HEK293 (cell line): ENCODE results near the gene RASA3.

Experiments
- CTCF ChIA-PET: fragments of 350-600 bp; formaldehyde crosslinking; extraction: SDS; loops from one replicate; lab custom pipeline; 2021; ENCODE audit warnings: antibody characterized with exemption; lab: Yijun Ruan, JAX
- POLR2A ChIA-PET: fragments of 300-600 bp; formaldehyde crosslinking; extraction: SDS; loops from one replicate; lab custom pipeline; 2020; ENCODE audit warnings: antibody characterized with exemption, inconsistent platforms; lab: Yijun Ruan, JAX
- H3K27ac ChIP-seq: fragments of 200-500 bp; sonication (Bioruptor generic); 2 replicates; pipeline ENCODE4 v1.5.1; 2014; ENCODE audit warnings: low read depth, low read length, control low read depth, inconsistent platforms; ENCODE audit errors: extremely low read depth
- H3K36me3 ChIP-seq, 2 experiments: fragments of 200-500 bp in 1 of 2; sonication (Bioruptor generic) in 1 of 2; 1 replicate in 1 of 2; 2 replicates in 1 of 2; pipeline ENCODE4 v1.5.1; 2014 to 2017; ENCODE audit warnings: inconsistent platforms in 2 of 2, low read length in 2 of 2; ENCODE audit not compliant: control insufficient read depth in 2 of 2, insufficient read depth in 1 of 2
- H3K4me1 ChIP-seq: fragments of 200-500 bp; sonication (Bioruptor generic); 2 replicates; pipeline ENCODE4 v1.5.1; 2014; ENCODE audit warnings: mild to moderate bottlenecking, low read length, inconsistent platforms; ENCODE audit not compliant: control insufficient read depth, insufficient read depth
- H3K4me3 ChIP-seq: 2 replicates; pipeline ENCODE4 v1.5.1; 2011; ENCODE audit warnings: low read depth, mild to moderate bottlenecking, control low read depth, low read length, moderate library complexity
- H3K9me3 ChIP-seq: fragments of 200-500 bp; sonication (Bioruptor generic); 2 replicates; pipeline ENCODE4 v1.5.1; 2014; ENCODE audit warnings: low read depth, low read length, inconsistent platforms; ENCODE audit not compliant: control insufficient read depth, insufficient read depth
- GFI1B ChIP-seq: fragments of 450-650 bp; formaldehyde crosslinking; IDR thresholded peaks from 2 replicates; pipeline ENCODE4 v1.5.1; 2016; ENCODE audit warnings: missing biosample characterization, missing genetic modification characterization
- GLIS2 ChIP-seq: fragments of 450-650 bp; formaldehyde crosslinking; IDR thresholded peaks from 2 replicates; pipeline ENCODE4 v1.5.1; 2016; ENCODE audit warnings: missing biosample characterization, missing genetic modification characterization
- KLF8 ChIP-seq: fragments of 450-650 bp; formaldehyde crosslinking; IDR thresholded peaks from 2 replicates; pipeline ENCODE4 v1.5.1; 2016; ENCODE audit warnings: missing biosample characterization, missing genetic modification characterization
- KLF9 ChIP-seq: fragments of 450-650 bp; formaldehyde crosslinking; IDR thresholded peaks from 2 replicates; pipeline ENCODE4 v1.5.1; 2016; ENCODE audit warnings: missing biosample characterization, missing genetic modification characterization, low read depth
- PBX3 ChIP-seq: sonication (generic); formaldehyde crosslinking; IDR thresholded peaks from 2 replicates; pipeline ENCODE4 v1.8.1; 2022; ENCODE audit warnings: mild to moderate bottlenecking, moderate library complexity, missing genetic modification reagents
- SCRT1 ChIP-seq: fragments of 450-650 bp; formaldehyde crosslinking; IDR thresholded peaks from 2 replicates; pipeline ENCODE4 v1.5.1; 2016; ENCODE audit warnings: missing biosample characterization, missing genetic modification characterization, borderline replicate concordance
- YY1 ChIP-seq: fragments of 450-650 bp; formaldehyde crosslinking; IDR thresholded peaks from 2 replicates; pipeline ENCODE4 v1.5.1; 2018; ENCODE audit warnings: missing biosample characterization, missing genetic modification characterization
- ZBTB6 ChIP-seq: fragments of 450-650 bp; formaldehyde crosslinking; IDR thresholded peaks from 2 replicates; pipeline ENCODE4 v1.5.1; 2017; ENCODE audit warnings: missing biosample characterization, missing genetic modification characterization
- ZEB2 ChIP-seq: fragments of 450-650 bp; formaldehyde crosslinking; IDR thresholded peaks from 2 replicates; pipeline ENCODE4 v1.5.1; 2016; ENCODE audit warnings: missing biosample characterization, missing genetic modification characterization
- ZFP3 ChIP-seq: fragments of 450-650 bp; formaldehyde crosslinking; IDR thresholded peaks from 2 replicates; pipeline ENCODE4 v1.5.1; 2016; ENCODE audit warnings: low read depth, missing biosample characterization, missing genetic modification characterization
- ZNF132 ChIP-seq: fragments of 450-650 bp; formaldehyde crosslinking; IDR thresholded peaks from 2 replicates; pipeline ENCODE4 v1.5.1; 2017; ENCODE audit warnings: missing biosample characterization, missing genetic modification characterization, borderline replicate concordance
- ZNF2 ChIP-seq: fragments of 450-650 bp; formaldehyde crosslinking; IDR thresholded peaks from 2 replicates; pipeline ENCODE4 v1.5.1; 2016; ENCODE audit warnings: missing biosample characterization, missing genetic modification characterization
- ZNF341 ChIP-seq: fragments of 450-650 bp; formaldehyde crosslinking; IDR thresholded peaks from 2 replicates; pipeline ENCODE4; 2016; ENCODE audit warnings: low read depth, missing biosample characterization, missing genetic modification characterization
- ZNF433 ChIP-seq: fragments of 450-650 bp; formaldehyde crosslinking; IDR thresholded peaks from 2 replicates; pipeline ENCODE4 v1.5.1; 2016; ENCODE audit warnings: missing biosample characterization, missing genetic modification characterization, low read depth
- ZNF48 ChIP-seq: fragments of 450-650 bp; formaldehyde crosslinking; IDR thresholded peaks from 2 replicates; pipeline ENCODE4 v1.5.1; 2016; ENCODE audit warnings: missing biosample characterization, missing genetic modification characterization
- ZNF548 ChIP-seq: fragments of 450-650 bp; formaldehyde crosslinking; IDR thresholded peaks from 2 replicates; pipeline ENCODE4 v1.5.1; 2016; ENCODE audit warnings: missing biosample characterization, missing genetic modification characterization
- ZNF596 ChIP-seq: fragments of 450-650 bp; IDR thresholded peaks from 2 replicates; pipeline ENCODE4 v1.5.0; 2018; ENCODE audit warnings: missing biosample characterization, mild to moderate bottlenecking, missing genetic modification characterization, moderate library complexity
- ZNF747 ChIP-seq: fragments of 450-650 bp; formaldehyde crosslinking; IDR thresholded peaks from 2 replicates; pipeline ENCODE4 v1.5.1; 2016; ENCODE audit warnings: missing biosample characterization, missing genetic modification characterization
- ZSCAN5A ChIP-seq: fragments of 450-650 bp; formaldehyde crosslinking; IDR thresholded peaks from 2 replicates; pipeline ENCODE4 v1.5.1; 2016; ENCODE audit warnings: missing biosample characterization, missing genetic modification characterization
- TF ChIP-seq, protein P1 (sequence below): fragments of 450-650 bp; formaldehyde crosslinking; IDR thresholded peaks from 2 replicates; pipeline ENCODE4 v1.5.1; 2017; ENCODE audit warnings: missing biosample characterization, missing genetic modification characterization
- TF ChIP-seq, protein P2 (sequence below): fragments of 450-650 bp; formaldehyde crosslinking; IDR thresholded peaks from 2 replicates; pipeline ENCODE4 v1.5.1; 2016; ENCODE audit warnings: missing biosample characterization, missing genetic modification characterization
- TF ChIP-seq, protein P3 (sequence below): fragments of 450-650 bp; formaldehyde crosslinking; IDR thresholded peaks from 2 replicates; pipeline ENCODE4 v1.5.1; 2016; ENCODE audit warnings: missing biosample characterization, missing genetic modification characterization
- TF ChIP-seq, protein P4 (sequence below): fragments of 450-650 bp; formaldehyde crosslinking; IDR thresholded peaks from 2 replicates; pipeline ENCODE4 v1.5.1; 2017; ENCODE audit warnings: missing biosample characterization, mild to moderate bottlenecking, missing genetic modification characterization, moderate library complexity

RASA3 gene

GRCh38 chr13:114077099-114077932 lies 55.1 kb downstream of the RASA3 start (continued):
- TF ChIP-seq, protein P1, sequence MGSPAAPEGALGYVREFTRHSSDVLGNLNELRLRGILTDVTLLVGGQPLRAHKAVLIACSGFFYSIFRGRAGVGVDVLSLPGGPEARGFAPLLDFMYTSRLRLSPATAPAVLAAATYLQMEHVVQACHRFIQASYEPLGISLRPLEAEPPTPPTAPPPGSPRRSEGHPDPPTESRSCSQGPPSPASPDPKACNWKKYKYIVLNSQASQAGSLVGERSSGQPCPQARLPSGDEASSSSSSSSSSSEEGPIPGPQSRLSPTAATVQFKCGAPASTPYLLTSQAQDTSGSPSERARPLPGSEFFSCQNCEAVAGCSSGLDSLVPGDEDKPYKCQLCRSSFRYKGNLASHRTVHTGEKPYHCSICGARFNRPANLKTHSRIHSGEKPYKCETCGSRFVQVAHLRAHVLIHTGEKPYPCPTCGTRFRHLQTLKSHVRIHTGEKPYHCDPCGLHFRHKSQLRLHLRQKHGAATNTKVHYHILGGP (tag by site-specific recombination): no peak
- TF ChIP-seq ZNF548 (tag by site-specific recombination) (no peak), GFI1B (no peak), PBX3 (CRISPR knock-in tag) (no peak)

DNA sequence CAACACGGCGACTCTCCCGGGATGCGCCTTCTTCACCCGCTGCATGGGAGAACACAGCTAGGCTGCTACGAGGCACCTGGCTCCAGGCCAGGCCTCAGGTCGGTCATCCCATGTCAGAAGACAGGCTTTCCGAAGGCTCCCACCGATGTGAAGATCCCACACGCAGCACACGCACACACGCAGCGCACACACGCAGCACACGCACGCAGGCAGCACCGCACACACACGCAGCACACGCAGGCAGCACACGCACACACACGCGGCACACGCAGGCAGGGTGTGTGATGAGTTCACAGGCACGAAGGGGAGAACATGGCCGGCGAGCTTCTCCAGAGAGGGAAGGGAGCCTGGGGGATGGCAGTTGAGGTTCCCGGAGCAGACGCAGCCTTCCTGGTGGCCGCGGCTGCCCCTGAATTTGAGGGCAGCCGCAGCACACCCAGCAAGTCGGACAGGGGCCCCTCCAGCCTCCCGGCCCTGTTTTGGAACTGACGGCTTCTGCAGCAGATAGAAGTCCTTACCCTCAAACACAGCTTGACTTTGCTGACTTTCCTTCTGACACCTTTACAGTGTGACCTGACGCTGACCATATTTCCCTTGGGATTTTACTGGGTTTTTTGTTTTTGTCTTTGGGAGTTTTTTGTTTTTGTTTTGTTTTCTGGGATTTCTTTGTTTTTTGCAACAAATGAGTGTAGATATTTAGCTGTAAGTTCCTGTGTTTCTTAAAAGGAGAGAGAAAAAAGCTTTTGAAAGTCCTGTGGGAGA lies 55.9 kb downstream of the RASA3 start:
- TF ChIP-seq, protein P2, sequence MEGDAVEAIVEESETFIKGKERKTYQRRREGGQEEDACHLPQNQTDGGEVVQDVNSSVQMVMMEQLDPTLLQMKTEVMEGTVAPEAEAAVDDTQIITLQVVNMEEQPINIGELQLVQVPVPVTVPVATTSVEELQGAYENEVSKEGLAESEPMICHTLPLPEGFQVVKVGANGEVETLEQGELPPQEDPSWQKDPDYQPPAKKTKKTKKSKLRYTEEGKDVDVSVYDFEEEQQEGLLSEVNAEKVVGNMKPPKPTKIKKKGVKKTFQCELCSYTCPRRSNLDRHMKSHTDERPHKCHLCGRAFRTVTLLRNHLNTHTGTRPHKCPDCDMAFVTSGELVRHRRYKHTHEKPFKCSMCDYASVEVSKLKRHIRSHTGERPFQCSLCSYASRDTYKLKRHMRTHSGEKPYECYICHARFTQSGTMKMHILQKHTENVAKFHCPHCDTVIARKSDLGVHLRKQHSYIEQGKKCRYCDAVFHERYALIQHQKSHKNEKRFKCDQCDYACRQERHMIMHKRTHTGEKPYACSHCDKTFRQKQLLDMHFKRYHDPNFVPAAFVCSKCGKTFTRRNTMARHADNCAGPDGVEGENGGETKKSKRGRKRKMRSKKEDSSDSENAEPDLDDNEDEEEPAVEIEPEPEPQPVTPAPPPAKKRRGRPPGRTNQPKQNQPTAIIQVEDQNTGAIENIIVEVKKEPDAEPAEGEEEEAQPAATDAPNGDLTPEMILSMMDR (tag by site-specific recombination): no peak
- TF ChIP-seq YY1 (tag by site-specific recombination) (no peak), KLF8 (tag by site-specific recombination) (no peak), ZSCAN5A (tag by site-specific recombination) (no peak), KLF9 (tag by site-specific recombination) (no peak), GLIS2 (tag by site-specific recombination) (no peak), ZNF48 (tag by site-specific recombination) (no peak), ZNF596 (tag by site-specific recombination) (no peak), ZNF747 (tag by site-specific recombination) (no peak), ZEB2 (tag by site-specific recombination) (no peak), ZNF341 (tag by site-specific recombination) (no peak), ZNF2 (no peak), SCRT1 (tag by site-specific recombination) (no peak), ZBTB6 (no peak), ZNF132 (no peak), ZNF433 (tag by site-specific recombination) (no peak), ZFP3 (tag by site-specific recombination) (no peak)
- TF ChIP-seq, protein P3, sequence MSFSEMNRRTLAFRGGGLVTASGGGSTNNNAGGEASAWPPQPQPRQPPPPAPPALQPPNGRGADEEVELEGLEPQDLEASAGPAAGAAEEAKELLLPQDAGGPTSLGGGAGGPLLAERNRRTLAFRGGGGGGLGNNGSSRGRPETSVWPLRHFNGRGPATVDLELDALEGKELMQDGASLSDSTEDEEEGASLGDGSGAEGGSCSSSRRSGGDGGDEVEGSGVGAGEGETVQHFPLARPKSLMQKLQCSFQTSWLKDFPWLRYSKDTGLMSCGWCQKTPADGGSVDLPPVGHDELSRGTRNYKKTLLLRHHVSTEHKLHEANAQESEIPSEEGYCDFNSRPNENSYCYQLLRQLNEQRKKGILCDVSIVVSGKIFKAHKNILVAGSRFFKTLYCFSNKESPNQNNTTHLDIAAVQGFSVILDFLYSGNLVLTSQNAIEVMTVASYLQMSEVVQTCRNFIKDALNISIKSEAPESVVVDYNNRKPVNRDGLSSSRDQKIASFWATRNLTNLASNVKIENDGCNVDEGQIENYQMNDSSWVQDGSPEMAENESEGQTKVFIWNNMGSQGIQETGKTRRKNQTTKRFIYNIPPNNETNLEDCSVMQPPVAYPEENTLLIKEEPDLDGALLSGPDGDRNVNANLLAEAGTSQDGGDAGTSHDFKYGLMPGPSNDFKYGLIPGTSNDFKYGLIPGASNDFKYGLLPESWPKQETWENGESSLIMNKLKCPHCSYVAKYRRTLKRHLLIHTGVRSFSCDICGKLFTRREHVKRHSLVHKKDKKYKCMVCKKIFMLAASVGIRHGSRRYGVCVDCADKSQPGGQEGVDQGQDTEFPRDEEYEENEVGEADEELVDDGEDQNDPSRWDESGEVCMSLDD (tag by site-specific recombination): no peak
- TF ChIP-seq, protein P4, sequence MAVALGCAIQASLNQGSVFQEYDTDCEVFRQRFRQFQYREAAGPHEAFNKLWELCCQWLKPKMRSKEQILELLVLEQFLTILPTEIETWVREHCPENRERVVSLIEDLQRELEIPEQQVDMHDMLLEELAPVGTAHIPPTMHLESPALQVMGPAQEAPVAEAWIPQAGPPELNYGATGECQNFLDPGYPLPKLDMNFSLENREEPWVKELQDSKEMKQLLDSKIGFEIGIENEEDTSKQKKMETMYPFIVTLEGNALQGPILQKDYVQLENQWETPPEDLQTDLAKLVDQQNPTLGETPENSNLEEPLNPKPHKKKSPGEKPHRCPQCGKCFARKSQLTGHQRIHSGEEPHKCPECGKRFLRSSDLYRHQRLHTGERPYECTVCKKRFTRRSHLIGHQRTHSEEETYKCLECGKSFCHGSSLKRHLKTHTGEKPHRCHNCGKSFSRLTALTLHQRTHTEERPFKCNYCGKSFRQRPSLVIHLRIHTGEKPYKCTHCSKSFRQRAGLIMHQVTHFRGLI (tag by site-specific recombination): no peak
- TF ChIP-seq, all 188 proteins: peak for 0
- no peak overlapping the region for H3K27ac ChIP-seq
- CTCF ChIA-PET: no interaction called here
- no peaks in the 10 kb centered on the region for H3K9me3 ChIP-seq
- no peaks in the 10 kb centered on the region for H3K4me1 ChIP-seq
- no peaks in the 10 kb centered on the region for H3K36me3 ChIP-seq
- POLR2A ChIA-PET: no interaction called here
- no peak overlapping the region for H3K4me3 ChIP-seq
